Measurements from ENCODE around the gene AAGAB. TPM values are rescaled to one million over a fixed set of nuclear protein-coding genes. Genes with fewer than 3 reads are reported as not detected.
"Not testable (repeated sequence)": the region's sequence is repeated elsewhere in the genome, so short reads cannot be mapped to it uniquely, and the experiment has no call there.

The AAGAB gene
- total and polyA plus RNA-seq, 8 donors = 7.1 to 16.3 (median 13.0) TPM

- H3K4me3 ChIP-seq = peak overlapping the region in 3 of 4 donors; percentile 49 to 85 (median 84)
- no peak overlapping the region for H3K27ac ChIP-seq
- peaks cover 0 to 14% (median 5%) of the 10 kb centered on the region in 3 donors for H3K4me1 ChIP-seq
- no peak for DNase-seq
- no peaks in the 10 kb centered on the region for H3K36me3 ChIP-seq
- intact Hi-C loops (cut with DNase I) = no loop called here
- TF ChIP-seq CTCF (IDR thresholded peaks at IDR 0.05) = no peak
- no peak for FAIRE-seq
- ATAC-seq = no peak
- 73 to 86% methylated on average over 11 to 12 of the region's 12 CpGs for whole genome bisulfite sequencing, 2 donors
- H3K27me3 ChIP-seq = no peaks in the 10 kb centered on the region
- no peaks in the 10 kb centered on the region for H3K9me3 ChIP-seq
These were observed 1.4 kb downstream of the AAGAB start for GRCh38 chr15:67253101-67253500.

- no peak for FAIRE-seq
- ATAC-seq = no peak
- Histone ChIP-seq H3K4me3 (no peak overlapping the region), H3K9me3 (no peaks in the 10 kb centered on the region), H3K27me3 (no peaks in the 10 kb centered on the region), H3K36me3 (no peaks in the 10 kb centered on the region), H3K27ac (no peak overlapping the region), H3K4me1 (peaks cover 0 to 14% (median 5%) of the 10 kb centered on the region in 3 donors)
- WGBS, 2 donors = 89 to 95% methylated on average over 5 of the region's 5 CpGs
- intact Hi-C loops (cut with DNase I) = no loop called here
- DNase-seq = no peak
- TF ChIP-seq CTCF (IDR thresholded peaks at IDR 0.05) = no peak
These were observed 3.1 kb downstream of the AAGAB start for GRCh38 chr15:67251318-67251717.

GRCh38 chr15:67249830-67250229 lies 4.6 kb downstream of the AAGAB start:
- H3K27ac ChIP-seq = no peak overlapping the region
- ATAC-seq = no peak
- H3K4me3 ChIP-seq = no peak overlapping the region
- no peak for FAIRE-seq
- H3K9me3 ChIP-seq = no peaks in the 10 kb centered on the region
- no peak for TF ChIP-seq CTCF (IDR thresholded peaks at IDR 0.05)
- H3K27me3 ChIP-seq = no peaks in the 10 kb centered on the region
- no peaks in the 10 kb centered on the region for H3K36me3 ChIP-seq
- intact Hi-C loops (cut with DNase I) = no loop called here
- no peak for DNase-seq
- H3K4me1 ChIP-seq = peaks cover 0 to 14% (median 5%) of the 10 kb centered on the region in 3 donors

GRCh38 chr15:67248011-67248505 lies 6.4 kb downstream of the AAGAB start:
- no peaks in the 10 kb centered on the region for H3K36me3 ChIP-seq
- intact Hi-C loops (cut with DNase I) = no loop called here
- H3K9me3 ChIP-seq = no peaks in the 10 kb centered on the region
- TF ChIP-seq CTCF (IDR thresholded peaks at IDR 0.05) = no peak
- H3K4me1 ChIP-seq = peaks cover 0 to 9% (median 5%) of the 10 kb centered on the region in 3 donors
- no peak for DNase-seq
- no peak overlapping the region for H3K27ac ChIP-seq
- no peak overlapping the region for H3K4me3 ChIP-seq
- no peak for ATAC-seq
- FAIRE-seq = no peak
- H3K27me3 ChIP-seq = no peaks in the 10 kb centered on the region

- ATAC-seq; H3K9me3 ChIP-seq; H3K4me3 ChIP-seq; H3K4me1 ChIP-seq; H3K27me3 ChIP-seq; intact Hi-C loops (cut with DNase I); H3K27ac ChIP-seq; FAIRE-seq; H3K36me3 ChIP-seq; DNase-seq: not testable (repeated sequence)
- WGBS, 2 donors = 98 to 100% methylated on average over 5 of the region's 5 CpGs
These were observed 7.9 kb downstream of the AAGAB start for GRCh38 chr15:67246606-67247005.
